CD4-positive, alpha-beta T cell (primary cell): ENCODE results near the gene IER2. TPM values are rescaled to one million over a fixed set of nuclear protein-coding genes. Genes with fewer than 3 reads are reported as not detected.

ENCODE experiments used
- ATAC-seq: fragments of 200-7000 bp; cut with Tn5 transposase; one replicate; pipeline ENCODE4 v1.10.0; 2022; ENCODE audit warnings: mild to moderate bottlenecking; ENCODE audit not compliant: poor library complexity
- CTCF ChIA-PET: fragments of 350-600 bp; sonication (Branson Sonifier 250); formaldehyde crosslinking; loops from one replicate; lab custom pipeline; 2021; ENCODE audit warnings: antibody characterized with exemption, inconsistent platforms; lab: Charles Lee
- POLR2A ChIA-PET: fragments of 350-600 bp; sonication (Branson Sonifier 250); formaldehyde crosslinking; loops from one replicate; lab custom pipeline; 2021; ENCODE audit warnings: antibody characterized with exemption, inconsistent platforms; lab: Charles Lee
- DNase-seq, 14 experiments: peaks; one replicate each; pipeline ENCODE4 v3.0.0-alpha.2; 2013 to 2020; ENCODE audit warnings: mixed read lengths in 2 of 14
- H3K27ac ChIP-seq, 2 donors: one replicate each; pipeline versions ENCODE4 v1.5.1 to v1.7.0; 2013; ENCODE audit warnings: low read length in 2 of 2, low read depth in 1 of 2, mild to moderate bottlenecking in 1 of 2
- H3K27me3 ChIP-seq, 2 experiments: 1 replicate in 1 of 2; 2 replicates in 1 of 2; pipeline versions ENCODE4 v1.6.1 to v1.7.0; 2013; ENCODE audit warnings: low read length in 2 of 2, control low read depth in 1 of 2, mild to moderate bottlenecking in 1 of 2, moderate library complexity in 1 of 2; ENCODE audit not compliant: insufficient read depth in 2 of 2, control insufficient read depth in 1 of 2
- H3K36me3 ChIP-seq: one replicate; pipeline ENCODE4 v1.6.1; 2013; ENCODE audit warnings: low read length, control low read depth; ENCODE audit not compliant: insufficient read depth
- H3K4me1 ChIP-seq: one replicate; pipeline ENCODE4 v1.6.1; 2013; ENCODE audit warnings: low read length, control low read depth; ENCODE audit not compliant: insufficient read depth
- H3K4me3 ChIP-seq: one replicate; pipeline ENCODE4 v1.5.1; 2013; ENCODE audit warnings: mild to moderate bottlenecking, low read length, moderate library complexity
- H3K9me3 ChIP-seq, 2 experiments: 1 replicate in 1 of 2; 2 replicates in 1 of 2; pipeline versions ENCODE4 v1.6.1 to v1.7.0; 2013; ENCODE audit warnings: low read length in 2 of 2, mild to moderate bottlenecking in 2 of 2, control low read depth in 1 of 2, moderate library complexity in 1 of 2; ENCODE audit not compliant: control insufficient read depth in 1 of 2, insufficient read depth in 1 of 2
- H3K27ac Mint-ChIP-seq: one replicate; pipeline ENCODE4 v1.8.0; 2020; ENCODE audit warnings: mixed read lengths
- H3K27me3 Mint-ChIP-seq: one replicate; pipeline ENCODE4 v1.8.0; 2021; ENCODE audit warnings: mixed read lengths
- H3K36me3 Mint-ChIP-seq: one replicate; pipeline ENCODE4 v1.8.0; 2021; ENCODE audit warnings: low read depth, mixed read lengths
- H3K4me1 Mint-ChIP-seq: one replicate; pipeline ENCODE4 v1.8.0; 2021; ENCODE audit warnings: low read depth, mixed read lengths
- H3K4me3 Mint-ChIP-seq: one replicate; pipeline ENCODE4 v1.8.0; 2020; ENCODE audit warnings: mild to moderate bottlenecking, mixed read lengths
- H3K9me3 Mint-ChIP-seq: one replicate; pipeline ENCODE4 v1.8.0; 2020; ENCODE audit warnings: mixed read lengths
- intact Hi-C, 2 experiments: fragments of 100-400 bp; cut with DNase I in 1 of 2; cut with micrococcal nuclease in 1 of 2; formaldehyde crosslinking; loops; one replicate each; pipeline versions ENCODE4 v1.15.1 to v1.9.0; 2023 to 2025; cut with DNase I, micrococcal nuclease
- total RNA-seq, 174 experiments: library from RNA in 2 of 174; stranded (reverse) in 2 of 174; gene quantifications; one replicate each; pipeline ENCODE4 v1.2.3 and lab custom pipeline; 2021 to 2026
- TF ChIP-seq, protein P1 (sequence below): fragments of 200-600 bp; IDR thresholded peaks from one replicate; pipeline ENCODE4 v1.8.0; 2022; ENCODE audit warnings: antibody characterized with exemption, mild to moderate bottlenecking

Gene IER2
- total RNA-seq, 2 experiments from 2014 or later: 254 to 255 TPM

DNA sequence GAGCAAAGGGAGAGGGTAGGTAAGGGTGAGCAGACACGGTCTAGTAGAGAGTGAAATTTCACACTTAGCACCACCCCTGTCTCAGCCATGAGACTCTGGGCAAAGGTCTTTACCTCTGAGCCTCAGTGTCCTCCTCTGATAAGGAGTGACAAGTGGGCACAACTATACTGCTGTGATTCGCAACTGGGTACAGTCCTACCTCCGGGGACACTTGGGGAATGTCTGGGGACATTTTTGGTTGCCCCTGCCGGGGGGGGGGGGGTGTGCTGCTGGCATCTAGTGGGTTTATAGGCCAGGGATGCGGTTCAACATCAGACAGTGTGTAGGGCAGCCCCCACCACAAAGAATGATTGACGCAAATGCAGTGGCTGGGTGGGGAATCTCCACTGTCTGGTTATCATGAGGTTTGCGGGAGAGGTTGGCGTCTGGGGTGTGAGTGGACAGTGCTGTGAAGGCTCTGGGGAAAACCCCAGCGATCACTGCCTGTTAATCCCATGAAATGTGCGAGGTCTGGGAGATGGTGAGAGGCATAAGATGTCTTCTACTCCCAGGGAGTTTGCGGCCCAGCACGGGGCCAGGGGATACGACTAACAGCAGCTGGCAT, 27.8 kb upstream of the IER2 start:
- Histone ChIP-seq H3K27me3 (no peaks in the 10 kb centered on the region), H3K4me1 (peaks cover 45% of the 10 kb centered on the region), H3K27ac (no peak overlapping the region), H3K9me3 (no peaks in the 10 kb centered on the region), H3K36me3 (peaks cover 18% of the 10 kb centered on the region), H3K4me3 (no peak overlapping the region)
- ChIA-PET CTCF (no interaction called here), POLR2A (no interaction called here)
- peak overlapping the region; percentile 44 for H3K27ac Mint-ChIP-seq
- peaks cover 46% of the 10 kb centered on the region for H3K4me1 Mint-ChIP-seq
- peak overlapping the region; percentile 77 for H3K4me3 Mint-ChIP-seq
- H3K9me3 Mint-ChIP-seq: no peaks in the 10 kb centered on the region
- intact Hi-C loops: no loop called here
- TF ChIP-seq, protein P1, sequence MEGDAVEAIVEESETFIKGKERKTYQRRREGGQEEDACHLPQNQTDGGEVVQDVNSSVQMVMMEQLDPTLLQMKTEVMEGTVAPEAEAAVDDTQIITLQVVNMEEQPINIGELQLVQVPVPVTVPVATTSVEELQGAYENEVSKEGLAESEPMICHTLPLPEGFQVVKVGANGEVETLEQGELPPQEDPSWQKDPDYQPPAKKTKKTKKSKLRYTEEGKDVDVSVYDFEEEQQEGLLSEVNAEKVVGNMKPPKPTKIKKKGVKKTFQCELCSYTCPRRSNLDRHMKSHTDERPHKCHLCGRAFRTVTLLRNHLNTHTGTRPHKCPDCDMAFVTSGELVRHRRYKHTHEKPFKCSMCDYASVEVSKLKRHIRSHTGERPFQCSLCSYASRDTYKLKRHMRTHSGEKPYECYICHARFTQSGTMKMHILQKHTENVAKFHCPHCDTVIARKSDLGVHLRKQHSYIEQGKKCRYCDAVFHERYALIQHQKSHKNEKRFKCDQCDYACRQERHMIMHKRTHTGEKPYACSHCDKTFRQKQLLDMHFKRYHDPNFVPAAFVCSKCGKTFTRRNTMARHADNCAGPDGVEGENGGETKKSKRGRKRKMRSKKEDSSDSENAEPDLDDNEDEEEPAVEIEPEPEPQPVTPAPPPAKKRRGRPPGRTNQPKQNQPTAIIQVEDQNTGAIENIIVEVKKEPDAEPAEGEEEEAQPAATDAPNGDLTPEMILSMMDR: no peak
- H3K27me3 Mint-ChIP-seq: no peaks in the 10 kb centered on the region
- H3K36me3 Mint-ChIP-seq: peaks cover 15% of the 10 kb centered on the region
- ATAC-seq: no peak
- peak in 2 of 14 experiments; percentile 30 to 62 for DNase-seq

DNA sequence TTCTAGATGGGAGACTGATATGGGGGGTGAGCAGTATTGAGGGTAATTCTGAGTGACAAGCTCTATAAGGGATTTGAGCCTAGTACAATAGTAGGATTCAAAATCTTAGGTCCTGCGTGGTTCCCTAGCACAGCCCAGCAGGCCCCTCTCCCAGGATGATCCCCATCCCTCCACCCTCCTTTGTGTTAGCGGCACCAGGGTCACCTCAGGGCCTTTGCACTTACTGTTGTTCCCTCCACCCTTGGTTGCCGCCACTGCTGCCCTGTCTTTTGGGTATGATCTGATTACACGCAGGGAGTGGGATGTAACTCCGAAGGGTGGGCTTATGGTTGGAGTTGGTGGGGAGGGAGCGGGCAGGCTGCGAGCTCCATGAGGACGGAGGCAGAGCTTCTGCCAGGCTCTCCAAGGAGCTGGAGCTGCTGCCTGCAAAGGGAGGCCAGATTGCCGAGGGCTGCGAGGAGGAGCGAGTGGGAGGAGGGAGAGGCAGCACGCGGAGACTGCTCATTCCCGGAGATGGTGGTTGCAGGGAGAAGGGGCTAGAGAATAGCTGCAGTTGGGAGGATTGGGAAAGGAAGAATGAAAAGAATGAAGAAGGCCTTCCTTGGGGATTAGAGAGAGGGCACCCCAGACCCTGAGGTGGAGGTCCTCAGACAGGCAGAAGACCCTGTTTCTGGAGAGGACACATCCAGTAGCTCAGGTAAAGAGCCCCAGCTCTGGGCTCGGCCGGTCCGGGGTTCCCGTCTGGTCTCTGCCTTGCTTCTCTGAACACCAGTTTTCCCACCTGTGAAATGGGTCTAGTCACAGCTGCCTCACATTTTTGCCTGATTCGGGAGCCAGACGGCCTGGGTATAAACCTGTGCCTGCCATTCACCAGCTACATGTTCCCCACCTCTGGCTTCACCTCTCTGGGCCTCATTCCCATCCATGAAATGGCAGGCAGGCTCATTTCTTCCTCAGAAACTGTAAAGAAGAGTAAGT, 26.9 kb upstream of the IER2 start:
- Mint-ChIP-seq H3K27ac (no peak overlapping the region), H3K36me3 (peaks cover 11% of the 10 kb centered on the region), H3K4me1 (peaks cover 46% of the 10 kb centered on the region), H3K27me3 (no peaks in the 10 kb centered on the region), H3K9me3 (no peaks in the 10 kb centered on the region), H3K4me3 (peak overlapping the region; percentile 25)
- TF ChIP-seq, protein P1: no peak
- no peaks in the 10 kb centered on the region for H3K27me3 ChIP-seq
- H3K4me3 ChIP-seq: no peak overlapping the region
- H3K36me3 ChIP-seq: peaks cover 18% of the 10 kb centered on the region
- H3K4me1 ChIP-seq: peaks cover 40% of the 10 kb centered on the region
- H3K27ac ChIP-seq: no peak overlapping the region
- POLR2A ChIA-PET: no interaction called here
- DNase-seq (no peak), ATAC-seq (no peak)
- CTCF ChIA-PET: interaction anchor here (0.5 kb wide), 1 partner anchor 347 kb away, joined by 5 read pairs; no protein-coding TSS in a partner anchor
- intact Hi-C loops: no loop called here
- no peaks in the 10 kb centered on the region for H3K9me3 ChIP-seq

DNA sequence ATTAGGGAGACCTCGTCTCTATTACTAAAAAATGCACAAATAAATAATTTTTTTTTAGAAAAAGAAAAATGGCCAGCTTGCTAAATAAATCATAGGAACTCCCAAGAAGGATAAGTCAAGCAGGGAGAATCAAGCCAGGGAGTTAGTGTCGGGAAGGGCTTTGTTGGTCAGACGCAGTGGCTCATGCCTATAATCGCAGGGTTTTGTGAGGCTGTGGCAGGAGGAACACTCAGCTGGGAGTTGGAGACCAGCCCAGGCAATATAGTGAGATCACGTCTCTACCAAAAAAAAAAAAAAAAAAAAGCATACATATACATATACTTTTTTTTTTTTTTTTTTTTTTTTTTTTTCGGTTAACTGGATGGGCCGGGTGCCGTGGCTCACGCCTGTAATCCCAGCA, 23.2 kb upstream of the IER2 start:
- Mint-ChIP-seq H3K4me3 (no peak overlapping the region), H3K36me3 (peaks cover 8% of the 10 kb centered on the region)
- no peak overlapping the region for H3K4me3 ChIP-seq

More for the DNA sequence above, 23.2 kb upstream of the IER2 start:
- peaks cover 16% of the 10 kb centered on the region for H3K4me1 ChIP-seq
- Mint-ChIP-seq H3K9me3 (no peaks in the 10 kb centered on the region), H3K27me3 (no peaks in the 10 kb centered on the region), H3K27ac (no peak overlapping the region), H3K4me1 (peaks cover 25% of the 10 kb centered on the region)
- H3K27me3 ChIP-seq: no peaks in the 10 kb centered on the region
- H3K36me3 ChIP-seq: peaks cover 15% of the 10 kb centered on the region
- intact Hi-C loops: no loop called here
- ChIA-PET CTCF (no interaction called here), POLR2A (interaction anchor here (1.2 kb wide), 1 partner anchor 9 kb away, joined by 5 read pairs; the partner anchor contains the start of gene NACC1)
- TF ChIP-seq, protein P1: no peak
- no peaks in the 10 kb centered on the region for H3K9me3 ChIP-seq
- DNase-seq: no peak
- no peak overlapping the region for H3K27ac ChIP-seq
- ATAC-seq: no peak
